Stimulated activated CD8-positive, alpha-beta memory T cell treated with anti-CD3 and anti-CD28 coated beads, Interleukin-12 subunit alpha, Interleukin-12 subunit beta, amount 100 ng/mL, for 24 hours (primary cell): Measurements from ENCODE around the gene PALM.
A peak's percentile ranks its signal among the peaks of the same experiment; 100 is the strongest.

Experiments used
- DNase-seq: peaks from one replicate; pipeline ENCODE4 v3.0.0-alpha.2; 2020; ENCODE audit errors: extremely low read depth

The PALM gene

GRCh38 chr19:782878-783668 lies 74.3 kb downstream of the PALM start:
- DNase-seq, result no peak

- no peak for DNase-seq
These were observed 75.8 kb downstream of the PALM start for GRCh38 chr19:784541-784940.

- no peak for DNase-seq
These were observed 78.8 kb downstream of the PALM start for GRCh38 chr19:787536-787935.

GRCh38 chr19:788686-788982 lies 79.9 kb downstream of the PALM start:
- DNase-seq, result no peak

GRCh38 chr19:788983-789700 lies 80.4 kb downstream of the PALM start:
- DNase-seq, result no peak

GRCh38 chr19:789701-790060 lies 80.9 kb downstream of the PALM start:
- no peak for DNase-seq

- DNase-seq, result no peak
These were observed 82.4 kb downstream of the PALM start for GRCh38 chr19:791007-791566.

- no peak for DNase-seq
These were observed 83.0 kb downstream of the PALM start for GRCh38 chr19:791567-792305.

- no peak for DNase-seq
These were observed 83.7 kb downstream of the PALM start for GRCh38 chr19:792306-792885.

GRCh38 chr19:793806-794205 lies 85.1 kb downstream of the PALM start:
- DNase-seq, result no peak

- no peak for DNase-seq
These were observed 86.4 kb downstream of the PALM start for GRCh38 chr19:795073-795611.

GRCh38 chr19:795691-796581 lies 87.2 kb downstream of the PALM start:
- no peak for DNase-seq

- DNase-seq, result peak; percentile 98
These were observed 88.2 kb downstream of the PALM start, which contains the start of gene PTBP1 for GRCh38 chr19:796692-797527. Gene PTBP1 (plus strand): TSS chr19:797452. CDS start chr19:797498, 46 bp downstream.
